Cardiac muscle cell (in vitro differentiated cells and primary cell): ENCODE results near the gene HTR4. TPM values are rescaled to one million over a fixed set of nuclear protein-coding genes. Genes with fewer than 3 reads are reported as not detected.
A peak's percentile ranks its signal among the peaks of the same experiment; 100 is the strongest.

ENCODE experiments used
- DNase-seq, 2 donors: peaks; one replicate each; pipeline versions ENCODE4 v3.0.0 to v3.0.0-alpha.2; 2010 to 2017; ENCODE audit warnings: low read depth in 1 of 2, low spot score in 1 of 2
- H3K27ac ChIP-seq: fragments of 200-600 bp; sonication (generic); 2 replicates; pipeline ENCODE4 v1.5.1; 2016
- H3K27me3 ChIP-seq: fragments of 200-600 bp; sonication (generic); 2 replicates; pipeline ENCODE4 v1.6.0; 2016; ENCODE audit warnings: control low read depth
- H3K36me3 ChIP-seq: fragments of 200-600 bp; sonication (generic); 2 replicates; pipeline ENCODE4 v1.5.1; 2016; ENCODE audit warnings: control low read depth
- H3K4me1 ChIP-seq: fragments of 200-600 bp; sonication (generic); 2 replicates; pipeline ENCODE4 v1.8.1; 2017; ENCODE audit warnings: low read depth, mild to moderate bottlenecking, mixed run types
- H3K4me3 ChIP-seq: fragments of 200-600 bp; sonication (generic); 2 replicates; pipeline ENCODE4 v1.5.1; 2016; ENCODE audit warnings: mild to moderate bottlenecking
- H3K9me3 ChIP-seq: fragments of 200-600 bp; sonication (generic); 2 replicates; pipeline ENCODE4 v1.5.1; 2017; ENCODE audit warnings: low read depth, mild to moderate bottlenecking, control low read depth
- polyA plus RNA-seq: library from polyadenylated mRNA; unstranded; fragments of >200 nt; fragmentation: Nextera tagmentation; extraction: Ambion mirVana; gene quantifications from 2 replicates; pipeline ENCODE4 v1.2.1, GENCODE V29; 2016
- total RNA-seq: library from RNA; depleted of rRNA; stranded (reverse); fragments of >200 nt; gene quantifications from 2 replicates; pipeline ENCODE4 v1.2.3, GENCODE V29; 2016
- TF ChIP-seq, protein P1 (sequence below): IDR thresholded peaks from 2 replicates; pipeline ENCODE4 v1.5.1; 2012; ENCODE audit warnings: low read depth, mild to moderate bottlenecking, low read length

HTR4 gene
- total and polyA plus RNA-seq, 2 experiments from 2014 or later: 0.82 to 2.3 TPM

GRCh38 chr5:148659641-148660345 lies 5.5 kb upstream of the HTR4 start:
- H3K4me1 ChIP-seq: peaks cover 29% of the 10 kb centered on the region

GRCh38 chr5:148653291-148653835 lies 964 bp downstream of the HTR4 start:
- Histone ChIP-seq H3K9me3 (no peaks in the 10 kb centered on the region), H3K4me1 (peaks cover 3% of the 10 kb centered on the region), H3K36me3 (no peaks in the 10 kb centered on the region), H3K27ac (no peak overlapping the region), H3K27me3 (peaks cover 65% of the 10 kb centered on the region), H3K4me3 (peak overlapping the region; percentile 46)
- TF ChIP-seq, protein P1, sequence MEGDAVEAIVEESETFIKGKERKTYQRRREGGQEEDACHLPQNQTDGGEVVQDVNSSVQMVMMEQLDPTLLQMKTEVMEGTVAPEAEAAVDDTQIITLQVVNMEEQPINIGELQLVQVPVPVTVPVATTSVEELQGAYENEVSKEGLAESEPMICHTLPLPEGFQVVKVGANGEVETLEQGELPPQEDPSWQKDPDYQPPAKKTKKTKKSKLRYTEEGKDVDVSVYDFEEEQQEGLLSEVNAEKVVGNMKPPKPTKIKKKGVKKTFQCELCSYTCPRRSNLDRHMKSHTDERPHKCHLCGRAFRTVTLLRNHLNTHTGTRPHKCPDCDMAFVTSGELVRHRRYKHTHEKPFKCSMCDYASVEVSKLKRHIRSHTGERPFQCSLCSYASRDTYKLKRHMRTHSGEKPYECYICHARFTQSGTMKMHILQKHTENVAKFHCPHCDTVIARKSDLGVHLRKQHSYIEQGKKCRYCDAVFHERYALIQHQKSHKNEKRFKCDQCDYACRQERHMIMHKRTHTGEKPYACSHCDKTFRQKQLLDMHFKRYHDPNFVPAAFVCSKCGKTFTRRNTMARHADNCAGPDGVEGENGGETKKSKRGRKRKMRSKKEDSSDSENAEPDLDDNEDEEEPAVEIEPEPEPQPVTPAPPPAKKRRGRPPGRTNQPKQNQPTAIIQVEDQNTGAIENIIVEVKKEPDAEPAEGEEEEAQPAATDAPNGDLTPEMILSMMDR: no peak
- no peak for DNase-seq

More at GRCh38 chr5:148659641-148660345, 5.5 kb upstream of the HTR4 start:
- Histone ChIP-seq H3K27me3 (peaks cover 22% of the 10 kb centered on the region), H3K27ac (peak overlapping the region; percentile 32), H3K4me3 (no peak overlapping the region), H3K9me3 (no peaks in the 10 kb centered on the region), H3K36me3 (no peaks in the 10 kb centered on the region)
- no peak for DNase-seq
- TF ChIP-seq, protein P1: no peak

DNA sequence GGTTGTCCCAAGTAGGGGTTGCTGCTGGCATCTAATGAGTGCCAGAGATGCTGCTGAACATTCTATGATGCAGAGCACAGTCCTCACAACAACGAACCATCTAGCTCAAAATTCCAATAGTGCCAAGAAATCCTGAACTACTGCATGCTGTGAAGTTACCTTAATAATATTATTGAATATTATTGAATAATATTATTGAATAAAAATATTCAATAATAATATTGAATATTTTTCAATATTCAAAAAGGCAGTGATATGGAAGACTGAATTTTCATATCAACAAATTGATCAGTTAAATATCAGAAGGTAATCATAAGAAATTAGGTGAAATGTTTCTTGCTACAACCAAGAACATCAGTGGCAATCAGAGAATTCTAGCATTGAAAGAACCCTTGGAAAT lies 2.8 kb downstream of the HTR4 start:
- Histone ChIP-seq H3K27me3 (peaks cover 59% of the 10 kb centered on the region), H3K4me3 (no peak overlapping the region), H3K9me3 (no peaks in the 10 kb centered on the region)

GRCh38 chr5:148645527-148645926 lies 8.8 kb downstream of the HTR4 start:
- Histone ChIP-seq H3K36me3 (no peaks in the 10 kb centered on the region), H3K4me3 (no peak overlapping the region), H3K27ac (no peak overlapping the region), H3K27me3 (peaks cover 3% of the 10 kb centered on the region), H3K4me1 (no peaks in the 10 kb centered on the region), H3K9me3 (no peaks in the 10 kb centered on the region)
- no peak for DNase-seq
- TF ChIP-seq, protein P1: no peak

More for the DNA sequence above, 2.8 kb downstream of the HTR4 start:
- no peak for DNase-seq
- Histone ChIP-seq H3K4me1 (no peaks in the 10 kb centered on the region), H3K27ac (no peak overlapping the region), H3K36me3 (no peaks in the 10 kb centered on the region)
- TF ChIP-seq, protein P1: no peak

GRCh38 chr5:148641735-148642134 lies 12.6 kb downstream of the HTR4 start:
- Histone ChIP-seq H3K27ac (no peak overlapping the region), H3K4me1 (no peaks in the 10 kb centered on the region), H3K36me3 (no peaks in the 10 kb centered on the region), H3K9me3 (no peaks in the 10 kb centered on the region), H3K4me3 (no peak overlapping the region), H3K27me3 (peaks cover 3% of the 10 kb centered on the region)
- DNase-seq: no peak
- TF ChIP-seq, protein P1: no peak
